NCI-H345 treated with DMSO at 0.1 percent for 48 hours (cell line): Measurements from ENCODE around the gene COL4A3.
A peak's percentile ranks its signal among the peaks of the same experiment; 100 is the strongest.
"Not testable (repeated sequence)": the region's sequence is repeated elsewhere in the genome, so short reads cannot be mapped to it uniquely, and the experiment has no call there.

Experiments
- DNase-seq: peaks from one replicate; lab custom pipeline; 2025; ENCODE audit not compliant: unreplicated experiment; lab: John Stamatoyannopoulos, UW

The COL4A3 gene

DNA sequence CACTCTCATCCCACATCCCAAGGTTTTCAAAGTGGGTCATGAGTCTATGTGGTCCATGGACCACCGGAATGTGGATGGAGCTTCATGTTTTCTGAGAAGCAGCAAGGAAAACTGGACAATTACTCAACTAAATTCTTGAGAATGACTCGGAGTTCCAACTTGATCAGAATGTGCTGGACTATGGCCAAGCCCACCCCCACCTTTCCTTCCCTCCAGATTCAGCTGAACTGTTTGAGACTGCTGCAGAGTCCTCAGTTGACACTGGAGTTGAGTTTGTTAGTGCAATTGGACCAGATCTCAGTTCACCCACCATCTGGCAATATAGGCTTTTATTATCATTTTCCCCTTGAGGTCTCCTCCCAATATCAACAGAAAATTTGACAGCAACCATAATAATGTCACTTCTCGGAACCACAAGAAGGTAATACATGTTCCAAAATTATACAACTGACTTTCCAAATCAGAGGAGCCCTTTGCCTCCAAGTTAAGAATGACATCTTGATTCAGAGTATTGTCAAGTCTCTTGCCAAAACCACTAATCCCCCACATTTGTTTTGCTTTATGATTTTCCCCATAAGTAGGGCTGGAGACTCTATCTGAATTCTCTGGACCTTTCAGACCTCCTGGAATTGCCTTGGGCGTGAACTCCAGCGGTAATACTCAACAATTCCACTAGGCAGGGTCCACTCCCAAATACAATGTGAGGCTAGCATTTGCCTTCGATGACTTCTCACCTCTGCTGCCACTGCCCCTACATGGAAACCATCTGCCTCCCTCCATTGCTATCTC is 9.2 kb upstream of the COL4A3 start:
- DNase-seq: no peak

DNA sequence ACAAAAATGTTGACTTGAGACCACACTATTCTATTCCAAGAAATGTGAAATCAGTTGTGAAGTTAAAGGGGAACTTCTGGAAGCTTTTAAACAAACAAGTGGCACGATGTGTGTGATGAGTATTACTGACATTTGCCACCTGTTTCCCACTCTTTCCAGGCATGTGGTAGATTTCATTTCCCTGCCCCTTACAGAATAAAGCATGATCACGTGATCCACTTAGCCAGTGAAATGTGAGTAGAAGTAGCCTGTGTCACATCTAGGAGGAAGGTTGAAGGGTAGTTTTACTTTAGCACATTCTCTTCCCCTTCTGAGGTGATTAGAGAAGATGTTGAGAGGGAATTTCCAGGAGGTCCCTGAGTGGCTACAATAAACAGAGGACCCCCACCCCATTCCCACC is 4.3 kb upstream of the COL4A3 start:
- no peak for DNase-seq

DNA sequence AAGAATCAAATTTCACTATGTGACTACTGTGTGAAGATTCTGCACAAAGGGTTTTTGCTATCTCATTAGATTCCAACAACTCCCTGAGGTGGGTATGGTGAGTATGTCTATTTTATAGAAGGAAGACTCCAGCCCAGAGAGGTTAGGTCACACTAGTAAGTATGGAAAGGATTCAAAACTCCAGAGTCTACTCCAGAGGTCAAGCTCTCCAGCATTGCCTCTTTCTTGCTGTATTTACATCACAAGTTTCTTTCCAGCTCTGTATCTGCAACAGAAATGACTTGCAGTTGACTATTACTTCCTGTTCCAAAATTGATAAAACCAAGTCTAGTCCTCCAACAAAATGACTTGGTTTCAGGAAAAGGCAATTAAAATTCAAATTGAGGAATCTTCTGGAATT is 2.5 kb upstream of the COL4A3 start:
- DNase-seq: no peak

DNA sequence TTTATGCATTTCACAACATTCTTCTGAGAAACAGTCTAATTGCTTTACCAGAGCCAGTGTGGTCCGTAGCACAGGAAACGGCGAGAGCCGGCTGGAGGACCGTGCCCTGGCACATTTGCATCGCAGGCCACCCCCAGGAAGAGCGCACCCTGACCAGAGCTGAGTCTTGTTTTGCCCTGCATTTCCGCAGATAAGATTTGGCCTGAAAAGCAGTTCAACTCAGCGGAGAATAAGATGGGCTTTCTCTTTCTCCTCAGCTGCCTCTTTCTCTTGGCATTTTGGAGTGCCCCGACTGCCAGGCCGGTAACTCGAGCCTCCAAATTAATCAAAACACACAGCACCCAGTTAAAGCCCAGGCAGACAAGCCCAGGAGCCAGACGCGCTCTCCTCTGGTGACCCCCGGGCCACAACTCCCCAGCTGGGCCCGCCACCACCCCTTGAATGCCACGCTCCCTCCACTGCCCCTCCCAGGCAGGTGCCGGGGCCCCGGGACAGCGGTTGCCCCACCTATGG is 883 bp upstream of the COL4A3 start:
- peak; percentile 62 for DNase-seq

DNA sequence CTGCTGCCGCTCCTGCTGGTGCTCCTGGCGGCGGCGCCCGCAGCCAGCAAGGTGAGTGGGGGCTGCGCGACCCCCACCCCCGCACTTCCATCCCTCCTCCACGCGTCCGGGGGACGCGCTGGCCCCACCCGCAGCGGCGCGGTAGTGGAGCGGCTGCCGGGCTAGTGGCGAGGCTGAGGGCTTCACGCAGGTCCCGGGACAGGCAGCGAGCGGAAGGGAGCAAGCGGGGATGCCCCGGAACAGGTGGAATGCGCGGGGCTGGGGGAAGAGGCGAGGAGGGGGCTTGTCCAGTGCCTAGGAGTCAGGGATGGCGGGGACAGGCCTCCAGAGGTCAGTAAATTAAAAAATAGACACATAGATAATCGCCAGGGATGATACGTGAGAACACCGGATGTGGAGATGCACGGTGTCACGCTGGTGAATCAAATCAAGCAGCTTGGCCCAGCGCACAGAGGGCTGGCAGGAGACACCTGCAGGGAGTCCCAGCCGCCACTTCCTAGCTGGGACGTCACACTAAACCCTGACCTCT is 403 bp downstream of the COL4A3 start:
- DNase-seq: peak; percentile 49

DNA sequence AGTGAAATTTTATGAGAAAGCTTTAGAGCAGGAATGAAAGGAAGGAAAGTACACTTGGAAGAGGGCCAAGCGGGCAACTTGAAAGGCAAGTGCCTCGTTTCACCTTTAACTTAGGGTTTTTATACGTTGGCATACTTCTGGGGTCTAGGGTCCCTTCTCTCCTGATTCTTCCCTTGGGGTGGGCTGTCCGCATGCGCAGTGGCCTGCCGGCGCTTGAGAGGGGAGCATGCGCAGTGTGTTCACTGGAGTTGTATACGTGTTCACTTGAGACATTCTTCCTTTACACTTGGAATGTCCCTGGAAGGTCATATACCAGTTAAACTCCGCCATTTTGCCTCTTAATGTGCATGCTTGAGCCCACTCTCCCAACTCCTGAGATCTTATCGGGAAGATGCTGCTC is 7.4 kb downstream of the COL4A3 start:
- not testable (repeated sequence) for DNase-seq

DNA sequence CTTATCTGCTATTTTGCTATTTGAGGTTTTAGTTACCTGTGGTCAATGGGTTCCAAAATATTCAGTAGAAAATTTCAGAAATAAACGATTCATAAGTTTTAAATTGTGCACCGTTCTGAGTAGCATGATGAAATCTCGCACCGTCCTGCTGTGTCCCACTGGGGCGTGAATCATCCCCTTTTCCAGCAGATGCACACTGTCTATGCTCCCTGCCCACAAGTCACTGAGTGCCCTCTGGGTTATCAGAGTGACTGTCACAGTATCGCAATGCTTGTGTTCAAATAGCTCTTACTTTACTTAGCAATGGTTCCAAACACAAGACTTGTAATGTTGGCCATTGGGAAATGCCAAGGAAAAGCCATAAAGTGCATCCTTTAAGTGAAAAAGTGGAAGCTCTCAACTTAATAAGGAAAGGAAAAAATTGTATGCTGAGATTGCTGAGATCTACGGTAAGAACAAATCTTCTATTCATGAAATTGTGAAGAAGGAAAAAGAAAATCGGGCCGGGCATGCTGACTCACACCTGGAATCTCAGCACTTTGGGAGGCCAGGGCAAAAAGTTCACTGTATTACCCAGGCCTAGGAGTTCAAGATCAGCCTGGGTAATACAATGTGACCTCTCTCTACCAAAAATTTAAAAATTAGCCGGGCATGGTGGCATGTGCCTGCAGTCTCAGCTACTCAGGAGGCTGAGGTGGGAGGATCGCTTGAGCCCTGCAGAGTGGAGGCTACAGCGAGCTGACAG is 13.3 kb downstream of the COL4A3 start:
- no peak for DNase-seq

DNA sequence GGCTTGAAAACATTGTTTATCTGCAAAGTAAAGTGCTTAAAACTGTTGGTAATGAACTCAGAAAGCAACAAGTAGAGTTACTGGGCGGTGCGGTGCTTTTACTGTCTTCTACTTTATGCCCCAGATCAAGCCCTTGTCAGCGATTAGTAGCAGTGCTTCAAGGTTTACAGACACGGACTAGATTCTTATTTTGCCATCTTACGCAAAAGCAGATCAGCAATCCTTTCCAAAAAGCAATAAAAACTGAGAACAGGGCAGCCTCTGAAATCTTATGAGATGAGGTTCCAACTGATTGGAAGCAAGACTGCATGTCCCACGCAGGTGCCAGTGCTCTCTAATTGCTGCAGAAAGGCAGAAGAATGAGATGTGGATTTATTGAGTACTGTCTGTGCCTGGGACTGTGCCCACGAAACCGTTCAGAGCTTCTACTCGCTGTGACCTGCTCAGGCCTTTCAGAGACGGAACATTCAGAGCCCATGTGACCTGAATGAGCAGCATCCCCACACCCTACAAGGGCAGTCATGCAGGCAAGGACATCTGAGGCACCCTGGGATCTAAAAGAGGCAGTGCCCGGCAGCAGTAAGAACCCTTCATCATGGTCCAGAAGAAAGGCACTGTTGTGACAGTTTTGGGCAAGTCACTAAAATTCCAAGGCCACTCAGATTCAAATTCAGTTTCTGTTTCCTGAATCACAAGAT is 15.7 kb downstream of the COL4A3 start:
- DNase-seq: no peak

DNA sequence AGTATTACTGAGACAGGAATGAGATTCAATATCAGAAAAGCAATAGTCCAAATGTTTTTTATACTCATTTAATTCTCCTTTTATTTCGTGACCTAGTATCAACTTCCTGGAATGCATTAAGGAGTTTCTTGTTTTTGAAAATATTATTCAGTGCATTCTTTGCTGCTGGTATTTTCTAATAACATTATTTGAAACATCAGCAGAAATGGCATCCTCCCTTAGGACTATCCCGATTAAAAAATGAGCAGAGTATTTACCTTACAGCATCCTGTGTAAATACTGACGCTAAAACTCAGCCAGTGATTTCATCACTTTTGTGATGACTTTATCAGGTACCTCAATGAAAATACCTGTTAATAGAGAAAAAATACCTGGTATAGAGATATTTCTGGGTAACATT is 16.3 kb downstream of the COL4A3 start:
- DNase-seq: no peak

DNA sequence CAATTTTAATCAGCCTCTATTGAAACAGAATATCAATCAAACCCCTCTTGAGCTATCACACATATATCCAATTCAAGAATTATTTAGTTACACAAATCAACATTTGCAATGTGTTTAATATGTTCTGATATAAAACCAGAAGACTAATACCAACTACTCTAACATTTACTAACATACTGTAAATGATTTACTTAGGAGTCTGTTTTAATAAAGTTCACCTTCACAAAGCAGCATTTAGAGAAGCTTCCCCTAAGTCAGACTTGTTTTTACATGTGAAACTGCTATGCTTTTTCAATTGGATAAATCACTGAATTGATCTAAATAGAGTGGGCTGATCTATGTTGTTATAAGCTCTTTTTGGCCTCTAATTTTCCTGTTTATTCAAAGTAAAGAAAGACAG is 18.3 kb downstream of the COL4A3 start:
- DNase-seq: no peak

DNA sequence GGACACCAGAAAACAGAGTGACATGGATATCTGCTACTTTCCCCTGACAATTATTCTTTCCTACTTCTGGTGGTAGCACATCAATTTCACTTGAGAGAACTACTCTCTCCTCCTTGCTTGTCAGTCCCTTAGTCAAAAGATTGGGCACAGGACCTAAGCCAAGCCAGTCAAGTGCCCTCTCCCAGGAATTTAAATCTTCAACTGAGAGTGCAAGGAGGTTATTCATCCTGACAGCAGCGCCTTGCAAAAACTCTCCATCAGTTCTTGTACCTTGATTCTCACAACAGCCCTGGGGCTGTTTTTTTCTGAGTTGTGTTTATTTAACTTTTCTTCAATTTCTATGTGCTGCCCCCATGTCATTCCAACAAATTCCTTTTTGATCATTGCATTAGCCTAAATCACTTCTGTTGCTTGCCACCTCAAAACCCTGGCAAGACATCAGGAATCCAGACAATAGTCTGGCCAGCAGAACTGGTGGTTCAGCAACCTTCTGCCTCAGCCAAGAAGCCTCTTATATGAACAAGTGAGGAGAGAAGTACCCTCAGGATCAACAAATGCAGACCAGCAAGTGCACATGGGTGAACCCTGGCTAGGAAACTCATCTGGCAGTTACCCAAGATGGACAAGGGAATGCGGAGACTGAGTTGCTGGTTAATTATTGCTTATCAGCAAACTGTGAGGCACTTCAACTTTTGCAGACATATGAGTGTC is 19.4 kb downstream of the COL4A3 start:
- DNase-seq: no peak

DNA sequence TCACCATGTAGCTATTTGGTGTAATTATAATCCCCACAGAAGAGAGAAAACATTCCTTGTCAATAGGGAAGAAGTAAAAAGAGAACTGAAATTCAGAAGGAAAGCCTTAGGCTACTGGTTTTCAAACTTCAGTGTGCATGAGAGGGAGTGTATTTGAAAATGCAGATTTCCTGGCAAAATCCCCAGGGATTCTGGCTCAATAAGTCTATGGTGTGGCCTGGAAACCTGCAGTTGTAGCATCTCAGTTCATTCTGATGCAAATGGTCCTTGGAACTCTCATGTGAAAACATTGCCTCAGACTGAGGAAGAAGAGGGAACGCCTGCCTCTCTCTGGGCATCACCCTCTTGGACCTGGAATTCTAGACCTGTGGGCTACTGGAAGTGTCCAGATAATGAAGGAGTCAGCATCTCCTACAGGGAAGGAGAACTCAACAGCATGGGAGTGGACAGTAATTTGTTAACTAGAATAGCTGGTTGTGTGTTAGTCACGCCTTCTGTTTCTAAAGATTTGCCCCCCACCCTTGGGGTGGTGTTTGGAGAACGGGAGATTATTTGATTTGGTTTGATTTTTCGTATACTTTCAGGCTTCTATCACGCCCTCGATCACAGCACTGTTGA is 21.3 kb downstream of the COL4A3 start:
- DNase-seq: no peak

DNA sequence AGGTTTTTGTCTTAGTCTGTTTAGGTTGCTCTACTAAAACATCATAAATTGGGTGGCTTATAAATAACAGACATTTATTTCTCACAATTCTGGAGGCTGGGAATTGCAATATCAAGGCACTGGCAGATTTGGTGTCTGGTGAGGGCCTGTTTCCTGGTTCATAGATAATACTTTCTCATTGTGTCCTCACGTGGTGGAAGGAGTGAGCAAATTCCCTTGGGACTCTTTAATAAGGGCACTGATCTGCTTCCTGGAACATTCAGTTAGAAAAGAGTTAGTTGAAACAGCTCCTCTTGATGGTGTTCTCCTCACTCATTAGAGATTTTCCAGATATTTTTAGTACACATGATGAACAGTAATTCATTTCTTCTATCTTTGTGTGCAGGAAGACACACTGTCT is 22.3 kb downstream of the COL4A3 start:
- DNase-seq: no peak

DNA sequence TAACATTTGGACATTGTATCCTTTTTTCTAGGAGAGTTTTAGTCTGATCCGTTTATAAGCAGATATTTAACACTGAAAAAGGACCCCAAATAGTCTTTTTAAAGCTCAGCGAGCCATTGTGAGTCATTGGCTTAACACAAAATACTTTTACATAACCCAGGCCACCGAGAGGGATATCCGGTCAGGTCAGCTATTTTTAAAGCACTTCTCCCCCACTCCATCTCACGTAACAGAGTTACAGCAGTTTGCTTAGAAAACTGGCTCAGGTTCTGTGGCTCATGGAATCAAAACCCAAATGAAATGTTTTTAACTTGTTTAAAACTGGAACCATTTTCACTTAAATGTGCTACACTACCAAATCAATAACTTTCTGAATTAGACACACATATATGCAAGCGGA is 23.9 kb downstream of the COL4A3 start:
- DNase-seq: no peak

DNA sequence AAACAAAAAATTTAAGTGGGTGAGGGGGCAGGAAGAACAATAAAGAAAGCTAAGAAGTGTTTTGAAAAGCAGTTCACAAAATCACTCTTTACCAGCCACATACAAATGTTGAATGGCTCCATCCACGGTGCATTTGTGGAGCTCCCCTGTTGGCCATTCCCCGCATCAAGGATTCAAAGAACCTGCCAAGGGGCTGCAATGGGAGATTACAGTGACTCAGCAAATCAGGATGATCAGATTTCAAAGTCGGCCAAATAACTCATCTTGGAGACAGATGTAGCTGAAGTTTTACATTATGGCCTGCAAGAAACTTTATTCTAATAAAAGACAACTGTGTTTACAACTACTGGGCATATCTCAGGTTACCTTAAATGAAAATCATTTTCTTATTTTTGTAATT is 26.9 kb downstream of the COL4A3 start:
- no peak for DNase-seq

DNA sequence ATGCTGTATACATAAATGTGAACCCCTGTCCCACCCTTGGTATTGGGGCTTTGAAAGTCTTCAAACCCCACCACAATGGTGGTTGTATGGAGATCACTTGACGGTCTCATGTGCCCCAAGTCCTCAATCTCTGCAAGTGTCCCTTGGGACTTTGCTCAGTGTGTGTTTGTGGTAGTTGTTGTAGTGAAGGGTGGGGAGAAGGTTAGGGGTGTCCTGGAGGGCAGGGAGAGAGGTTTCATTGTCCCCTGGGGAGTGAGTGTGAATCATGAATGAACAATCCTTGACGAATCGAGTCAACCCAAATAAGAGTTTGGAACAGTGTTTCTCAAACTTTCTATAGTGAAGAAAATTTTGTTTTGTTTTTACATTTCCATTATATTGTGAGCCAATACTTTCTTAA is 28.1 kb downstream of the COL4A3 start:
- DNase-seq: no peak

DNA sequence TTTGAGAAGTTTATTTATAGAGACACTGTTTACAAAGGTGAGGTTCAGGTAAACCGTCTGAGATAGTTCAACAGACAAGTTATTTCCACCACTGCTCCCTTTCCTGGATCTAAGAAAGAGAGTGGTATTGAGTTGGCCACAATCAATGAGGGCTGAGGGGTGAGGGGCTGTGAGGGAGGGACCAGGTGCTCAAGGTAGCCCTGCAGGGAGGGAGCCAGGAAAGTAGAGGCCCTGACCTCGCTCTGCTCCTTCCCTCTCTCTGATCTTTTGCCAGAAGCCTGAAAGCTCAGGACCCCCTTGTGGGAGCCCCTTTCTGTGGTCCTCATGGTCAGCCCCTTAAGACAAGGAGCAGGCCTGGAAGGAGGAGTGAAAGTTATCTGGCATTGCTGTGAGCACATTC is 29.8 kb downstream of the COL4A3 start:
- no peak for DNase-seq

DNA sequence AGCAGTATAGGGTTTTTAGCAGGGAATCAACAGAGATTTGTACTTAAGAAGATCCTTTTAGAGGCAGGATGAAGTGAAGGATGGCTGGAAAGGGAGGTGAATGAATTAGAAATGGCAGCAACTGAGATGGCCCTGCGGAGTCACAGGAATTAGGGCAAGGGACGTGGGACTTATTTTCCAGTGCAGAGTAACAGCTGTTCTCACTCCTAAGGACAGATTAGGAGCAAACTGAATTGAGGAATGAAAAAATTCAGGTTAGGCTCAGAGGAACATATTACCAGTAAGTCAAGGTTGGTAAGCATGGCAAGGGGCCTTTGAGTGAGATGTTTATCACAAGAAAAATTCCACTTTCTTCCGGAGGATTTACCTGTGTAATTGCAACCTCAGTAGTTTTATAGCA is 34.4 kb downstream of the COL4A3 start:
- no peak for DNase-seq

DNA sequence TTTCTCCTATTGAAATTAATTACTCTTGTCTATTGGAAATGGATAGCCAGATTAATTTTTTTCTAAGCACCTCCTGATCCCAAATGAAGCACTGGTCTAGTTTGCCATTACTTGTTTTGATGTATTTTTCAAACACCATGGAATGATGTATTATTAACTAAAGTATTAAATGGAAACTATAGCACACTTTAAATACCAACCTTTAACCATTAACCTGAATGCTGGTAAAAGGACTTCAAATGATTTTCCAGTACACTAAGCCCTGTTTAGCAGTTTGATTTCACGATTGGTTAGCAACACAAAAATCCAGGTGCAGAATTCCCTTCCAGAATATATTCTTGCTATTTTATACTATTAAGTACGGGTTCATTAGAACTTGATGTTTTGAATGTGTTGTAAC is 37.3 kb downstream of the COL4A3 start:
- no peak for DNase-seq

DNA sequence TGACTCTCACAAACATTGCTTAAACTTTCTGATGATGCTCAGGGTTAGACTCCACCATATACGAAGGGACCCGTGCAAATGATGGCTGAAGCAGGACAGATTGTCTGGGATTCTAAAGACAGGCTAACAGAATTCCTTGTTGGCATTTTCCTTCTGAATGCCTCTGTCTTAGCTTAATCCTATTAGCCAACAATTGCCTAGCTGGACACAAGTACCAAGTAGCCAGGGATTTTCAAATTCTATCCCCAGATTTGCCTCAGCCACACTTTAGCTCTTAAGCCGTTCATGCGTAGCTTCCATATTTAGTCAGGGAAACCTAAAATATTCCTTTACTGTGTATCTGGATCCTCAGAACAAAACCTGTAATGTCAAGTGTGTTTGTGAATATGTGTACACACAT is 40.0 kb downstream of the COL4A3 start:
- DNase-seq: no peak

DNA sequence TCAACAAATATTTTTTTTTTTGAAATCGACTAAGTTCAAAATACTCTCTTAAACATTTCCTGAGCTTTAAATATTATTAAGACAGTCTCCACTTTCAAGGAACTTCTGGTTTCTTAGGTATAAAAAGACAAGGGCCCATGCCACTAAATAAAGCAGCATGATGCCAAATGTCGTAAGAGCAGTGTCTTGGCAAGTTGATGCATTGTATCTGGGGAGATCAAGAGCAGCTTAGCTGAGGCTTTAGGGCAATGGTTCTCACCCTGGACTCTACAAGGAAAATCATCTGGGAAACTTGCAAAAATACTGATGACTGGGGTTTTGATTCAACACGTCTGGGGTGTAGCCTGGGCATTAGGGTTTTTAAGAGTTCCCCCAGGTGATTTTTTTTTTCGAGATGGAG is 41.3 kb downstream of the COL4A3 start:
- DNase-seq: no peak
